CD4-positive, alpha-beta T cell (primary cell): ENCODE measurements around the gene GCSAML. TPM values are rescaled to one million over a fixed set of nuclear protein-coding genes. Genes with fewer than 3 reads are reported as not detected.

Experiments
- ATAC-seq: fragments of 200-7000 bp; cut with Tn5 transposase; one replicate; pipeline ENCODE4 v1.10.0; 2022; ENCODE audit warnings: mild to moderate bottlenecking; ENCODE audit not compliant: poor library complexity
- CTCF ChIA-PET: fragments of 350-600 bp; sonication (Branson Sonifier 250); formaldehyde crosslinking; loops from one replicate; lab custom pipeline; 2021; ENCODE audit warnings: antibody characterized with exemption, inconsistent platforms; lab: Charles Lee
- POLR2A ChIA-PET: fragments of 350-600 bp; sonication (Branson Sonifier 250); formaldehyde crosslinking; loops from one replicate; lab custom pipeline; 2021; ENCODE audit warnings: antibody characterized with exemption, inconsistent platforms; lab: Charles Lee
- DNase-seq, 14 experiments: peaks; one replicate each; pipeline ENCODE4 v3.0.0-alpha.2; 2013 to 2020; ENCODE audit warnings: mixed read lengths in 2 of 14
- H3K27ac ChIP-seq, 2 donors: one replicate each; pipeline versions ENCODE4 v1.5.1 to v1.7.0; 2013; ENCODE audit warnings: low read length in 2 of 2, low read depth in 1 of 2, mild to moderate bottlenecking in 1 of 2
- H3K27me3 ChIP-seq, 2 experiments: 1 replicate in 1 of 2; 2 replicates in 1 of 2; pipeline versions ENCODE4 v1.6.1 to v1.7.0; 2013; ENCODE audit warnings: low read length in 2 of 2, control low read depth in 1 of 2, mild to moderate bottlenecking in 1 of 2, moderate library complexity in 1 of 2; ENCODE audit not compliant: insufficient read depth in 2 of 2, control insufficient read depth in 1 of 2
- H3K36me3 ChIP-seq: one replicate; pipeline ENCODE4 v1.6.1; 2013; ENCODE audit warnings: low read length, control low read depth; ENCODE audit not compliant: insufficient read depth
- H3K4me1 ChIP-seq: one replicate; pipeline ENCODE4 v1.6.1; 2013; ENCODE audit warnings: low read length, control low read depth; ENCODE audit not compliant: insufficient read depth
- H3K4me3 ChIP-seq: one replicate; pipeline ENCODE4 v1.5.1; 2013; ENCODE audit warnings: mild to moderate bottlenecking, low read length, moderate library complexity
- H3K9me3 ChIP-seq, 2 experiments: 1 replicate in 1 of 2; 2 replicates in 1 of 2; pipeline versions ENCODE4 v1.6.1 to v1.7.0; 2013; ENCODE audit warnings: low read length in 2 of 2, mild to moderate bottlenecking in 2 of 2, control low read depth in 1 of 2, moderate library complexity in 1 of 2; ENCODE audit not compliant: control insufficient read depth in 1 of 2, insufficient read depth in 1 of 2
- H3K27ac Mint-ChIP-seq: one replicate; pipeline ENCODE4 v1.8.0; 2020; ENCODE audit warnings: mixed read lengths
- H3K27me3 Mint-ChIP-seq: one replicate; pipeline ENCODE4 v1.8.0; 2021; ENCODE audit warnings: mixed read lengths
- H3K36me3 Mint-ChIP-seq: one replicate; pipeline ENCODE4 v1.8.0; 2021; ENCODE audit warnings: low read depth, mixed read lengths
- H3K4me1 Mint-ChIP-seq: one replicate; pipeline ENCODE4 v1.8.0; 2021; ENCODE audit warnings: low read depth, mixed read lengths
- H3K4me3 Mint-ChIP-seq: one replicate; pipeline ENCODE4 v1.8.0; 2020; ENCODE audit warnings: mild to moderate bottlenecking, mixed read lengths
- H3K9me3 Mint-ChIP-seq: one replicate; pipeline ENCODE4 v1.8.0; 2020; ENCODE audit warnings: mixed read lengths
- intact Hi-C, 2 experiments: fragments of 100-400 bp; cut with DNase I in 1 of 2; cut with micrococcal nuclease in 1 of 2; formaldehyde crosslinking; loops; one replicate each; pipeline versions ENCODE4 v1.15.1 to v1.9.0; 2023 to 2025; cut with DNase I, micrococcal nuclease
- total RNA-seq, 174 experiments: library from RNA in 2 of 174; stranded (reverse) in 2 of 174; gene quantifications; one replicate each; pipeline ENCODE4 v1.2.3 and lab custom pipeline; 2021 to 2026
- TF ChIP-seq, protein P1 (sequence below): fragments of 200-600 bp; IDR thresholded peaks from one replicate; pipeline ENCODE4 v1.8.0; 2022; ENCODE audit warnings: antibody characterized with exemption, mild to moderate bottlenecking

Gene GCSAML
- total RNA-seq, 2 experiments from 2014 or later, result not detected

- DNase-seq (no peak), ATAC-seq (no peak)
- Mint-ChIP-seq H3K36me3 (no peaks in the 10 kb centered on the region), H3K27me3 (peaks cover 17% of the 10 kb centered on the region), H3K9me3 (no peaks in the 10 kb centered on the region), H3K27ac (no peak overlapping the region), H3K4me1 (no peaks in the 10 kb centered on the region), H3K4me3 (no peak overlapping the region)
- Histone ChIP-seq H3K36me3 (no peaks in the 10 kb centered on the region), H3K27me3 (peaks cover 0 to 4% of the 10 kb centered on the region in 2 experiments), H3K27ac (no peak overlapping the region), H3K4me3 (no peak overlapping the region), H3K4me1 (no peaks in the 10 kb centered on the region), H3K9me3 (no peaks in the 10 kb centered on the region)
- ChIA-PET CTCF (no interaction called here), POLR2A (no interaction called here)
- intact Hi-C loops, result no loop called here
- TF ChIP-seq, protein P1, sequence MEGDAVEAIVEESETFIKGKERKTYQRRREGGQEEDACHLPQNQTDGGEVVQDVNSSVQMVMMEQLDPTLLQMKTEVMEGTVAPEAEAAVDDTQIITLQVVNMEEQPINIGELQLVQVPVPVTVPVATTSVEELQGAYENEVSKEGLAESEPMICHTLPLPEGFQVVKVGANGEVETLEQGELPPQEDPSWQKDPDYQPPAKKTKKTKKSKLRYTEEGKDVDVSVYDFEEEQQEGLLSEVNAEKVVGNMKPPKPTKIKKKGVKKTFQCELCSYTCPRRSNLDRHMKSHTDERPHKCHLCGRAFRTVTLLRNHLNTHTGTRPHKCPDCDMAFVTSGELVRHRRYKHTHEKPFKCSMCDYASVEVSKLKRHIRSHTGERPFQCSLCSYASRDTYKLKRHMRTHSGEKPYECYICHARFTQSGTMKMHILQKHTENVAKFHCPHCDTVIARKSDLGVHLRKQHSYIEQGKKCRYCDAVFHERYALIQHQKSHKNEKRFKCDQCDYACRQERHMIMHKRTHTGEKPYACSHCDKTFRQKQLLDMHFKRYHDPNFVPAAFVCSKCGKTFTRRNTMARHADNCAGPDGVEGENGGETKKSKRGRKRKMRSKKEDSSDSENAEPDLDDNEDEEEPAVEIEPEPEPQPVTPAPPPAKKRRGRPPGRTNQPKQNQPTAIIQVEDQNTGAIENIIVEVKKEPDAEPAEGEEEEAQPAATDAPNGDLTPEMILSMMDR, result no peak
Observed at GRCh38 chr1:247542811-247543210, 6.1 kb upstream of the GCSAML start.

- H3K4me1 ChIP-seq, result no peaks in the 10 kb centered on the region
- DNase-seq (no peak), ATAC-seq (no peak)
- intact Hi-C loops, result no loop called here
- H3K36me3 ChIP-seq, result no peaks in the 10 kb centered on the region
- H3K27ac ChIP-seq, result no peak overlapping the region
- Mint-ChIP-seq H3K4me3 (no peak overlapping the region), H3K4me1 (peaks cover 11% of the 10 kb centered on the region), H3K36me3 (no peaks in the 10 kb centered on the region), H3K9me3 (no peaks in the 10 kb centered on the region), H3K27me3 (peaks cover 22% of the 10 kb centered on the region), H3K27ac (no peak overlapping the region)
- H3K9me3 ChIP-seq, result no peaks in the 10 kb centered on the region
- POLR2A ChIA-PET, result no interaction called here
- TF ChIP-seq, protein P1, result no peak
- CTCF ChIA-PET, result no interaction called here
- no peak overlapping the region for H3K4me3 ChIP-seq
- H3K27me3 ChIP-seq, result peaks cover 0 to 4% of the 10 kb centered on the region in 2 experiments
Observed at GRCh38 chr1:247548092-247548491, 842 bp upstream of the GCSAML start.

DNA sequence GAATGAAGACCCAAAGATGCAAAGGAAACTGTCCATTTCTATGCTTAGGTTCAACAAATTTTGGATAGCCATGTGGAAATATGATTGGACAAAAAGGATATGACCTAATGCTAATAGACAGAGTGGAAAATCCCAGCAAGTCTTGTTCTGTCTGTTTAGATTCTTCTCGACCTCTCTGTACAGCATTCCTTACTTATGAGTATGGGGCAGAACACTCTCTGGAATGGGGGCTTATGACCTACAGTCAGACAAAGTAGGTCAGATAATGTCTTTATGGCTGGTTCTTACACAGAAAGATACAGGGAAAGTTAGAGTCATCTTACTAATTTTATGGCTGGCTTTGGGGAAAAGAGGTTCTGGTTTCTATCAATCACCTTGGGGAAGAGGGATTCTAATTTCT is 2.8 kb downstream of the GCSAML start:
- Mint-ChIP-seq H3K4me1 (peaks cover 11% of the 10 kb centered on the region), H3K27me3 (peaks cover 16% of the 10 kb centered on the region), H3K4me3 (no peak overlapping the region), H3K36me3 (no peaks in the 10 kb centered on the region), H3K9me3 (no peaks in the 10 kb centered on the region), H3K27ac (no peak overlapping the region)
- TF ChIP-seq, protein P1, result no peak
- ATAC-seq, result no peak
- DNase-seq, result no peak
- CTCF ChIA-PET, result no interaction called here
- no peak overlapping the region for H3K27ac ChIP-seq
- H3K4me3 ChIP-seq, result no peak overlapping the region
- H3K27me3 ChIP-seq, result peaks cover 0 to 4% of the 10 kb centered on the region in 2 experiments
- POLR2A ChIA-PET, result no interaction called here
- H3K9me3 ChIP-seq, result no peaks in the 10 kb centered on the region
- no peaks in the 10 kb centered on the region for H3K36me3 ChIP-seq
- intact Hi-C loops, result no loop called here
- H3K4me1 ChIP-seq, result no peaks in the 10 kb centered on the region
